Activated CD4-positive, alpha-beta T cell treated with anti-CD3 and anti-CD28 coated beads, Interleukin-2, Interleukin-4, amounts not matched to agents 100 ng/mL and 50 ng/mL, durations not matched to agents 16 hours and 8 hours (primary cell): ENCODE data around the gene CABLES2.

ENCODE experiments used
- DNase-seq: peaks from one replicate; pipeline ENCODE4 v3.0.0-alpha.2; 2020; ENCODE audit warnings: low spot score

The CABLES2 gene, protein sequence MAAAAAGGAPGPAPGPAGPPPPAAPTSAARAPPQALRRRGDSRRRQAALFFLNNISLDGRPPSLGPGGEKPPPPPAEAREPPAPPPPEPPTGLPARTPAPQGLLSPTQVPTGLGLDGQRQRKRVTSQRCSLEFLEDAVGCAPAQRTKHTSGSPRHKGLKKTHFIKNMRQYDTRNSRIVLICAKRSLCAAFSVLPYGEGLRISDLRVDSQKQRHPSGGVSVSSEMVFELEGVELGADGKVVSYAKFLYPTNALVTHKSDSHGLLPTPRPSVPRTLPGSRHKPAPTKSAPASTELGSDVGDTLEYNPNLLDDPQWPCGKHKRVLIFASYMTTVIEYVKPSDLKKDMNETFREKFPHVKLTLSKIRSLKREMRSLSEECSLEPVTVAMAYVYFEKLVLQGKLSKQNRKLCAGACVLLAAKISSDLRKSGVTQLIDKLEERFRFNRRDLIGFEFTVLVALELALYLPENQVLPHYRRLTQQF

GRCh38 chr20:62407221-62407992 is at the start of gene CABLES2:
Gene CABLES2, minus strand, starts transcription at chr20:62407285. Its CDS starts 9 bp downstream, at chr20:62407276.
- DNase-seq: peak; percentile 93

DNA sequence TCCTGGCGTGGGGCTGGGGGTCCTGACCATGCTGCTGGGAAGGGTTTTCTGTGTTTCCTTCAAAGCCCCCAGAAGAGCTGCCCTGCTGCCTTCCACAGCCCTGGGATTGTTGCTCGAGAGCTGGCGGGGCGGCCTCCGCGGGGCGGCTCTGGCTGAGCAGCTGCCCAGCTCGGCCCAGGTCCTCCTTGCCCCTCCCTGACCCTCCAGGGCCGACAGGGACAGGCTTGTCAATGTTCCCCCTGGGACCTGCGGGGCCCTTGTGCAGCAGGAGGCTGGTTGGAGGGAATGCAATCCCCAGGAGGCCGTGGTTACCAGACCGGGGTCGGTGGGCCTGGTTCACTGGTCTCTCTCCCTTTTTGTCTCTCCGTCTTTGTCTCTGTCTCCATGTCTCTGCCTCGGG is 48.8 kb upstream of the CABLES2 start:
- no peak for DNase-seq

GRCh38 chr20:62454904-62455636 is 48.0 kb upstream of the CABLES2 start:
- no peak for DNase-seq

DNA sequence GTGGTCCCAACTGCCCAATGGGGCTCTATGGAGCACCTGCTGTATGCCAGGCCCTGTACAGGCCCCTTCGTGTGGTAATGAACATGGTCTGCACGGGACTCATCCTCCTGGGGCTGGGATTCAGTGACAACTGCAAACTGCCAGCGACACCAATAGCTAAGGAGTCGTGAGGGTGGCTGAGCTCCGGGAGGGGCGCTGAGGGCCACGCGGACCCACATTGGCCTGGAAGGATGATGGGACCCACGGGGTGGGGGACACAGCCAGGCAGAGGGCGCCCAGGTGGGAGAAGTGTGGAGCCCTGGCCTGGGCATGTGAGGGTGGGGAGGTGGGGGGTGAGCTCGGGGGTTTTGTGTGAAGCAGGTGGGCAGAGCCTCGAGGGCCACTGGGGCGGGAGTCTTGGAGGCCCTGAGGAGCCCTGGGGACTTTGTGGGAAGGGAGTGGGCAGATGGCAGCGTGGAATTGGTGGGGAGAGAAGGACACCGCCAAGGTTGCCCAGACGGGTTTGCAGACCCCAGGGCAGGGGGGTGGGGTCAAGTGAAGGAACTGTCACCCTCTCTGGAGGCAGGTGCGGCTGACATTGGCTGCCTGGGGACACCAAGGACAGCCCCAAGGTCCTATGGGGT is 46.2 kb upstream of the CABLES2 start:
- DNase-seq: no peak

DNA sequence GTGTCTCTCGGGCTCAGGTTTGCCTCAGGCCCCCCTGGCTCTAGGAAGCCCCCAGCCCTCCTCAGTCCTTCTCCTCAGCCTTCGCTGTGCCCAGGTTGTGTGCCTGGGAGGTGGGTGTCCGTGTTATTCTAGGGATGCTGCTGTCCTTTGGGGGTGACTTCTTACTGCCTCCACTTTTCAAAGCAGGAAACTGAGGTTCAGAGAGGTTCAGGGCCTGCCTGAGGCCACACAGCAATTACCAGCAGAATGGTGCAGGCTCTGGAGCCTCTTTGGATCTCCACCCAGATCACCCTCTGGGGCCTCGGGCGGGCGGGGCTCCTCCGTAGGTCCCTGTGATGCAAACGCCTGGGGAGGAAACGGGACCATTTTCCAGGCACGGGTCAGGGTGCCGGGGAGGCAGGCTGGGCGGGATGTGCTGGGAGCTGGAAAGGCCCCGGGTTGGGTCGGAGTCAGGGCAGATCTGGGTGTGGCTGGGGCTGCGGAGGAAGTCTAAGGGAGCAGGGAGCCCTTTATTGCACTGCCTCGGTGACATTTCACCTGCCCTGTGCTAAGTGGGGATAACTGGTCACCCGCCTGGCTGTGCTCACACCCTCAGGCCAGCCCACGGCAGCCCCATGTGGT is 45.5 kb upstream of the CABLES2 start:
- no peak for DNase-seq

- no peak for DNase-seq
Measured at GRCh38 chr20:62451970-62452369, 44.9 kb upstream of the CABLES2 start.

GRCh38 chr20:62451156-62451767 is 44.2 kb upstream of the CABLES2 start:
- no peak for DNase-seq

- DNase-seq: no peak
Measured at GRCh38 chr20:62449951-62450691, 43.0 kb upstream of the CABLES2 start.

DNA sequence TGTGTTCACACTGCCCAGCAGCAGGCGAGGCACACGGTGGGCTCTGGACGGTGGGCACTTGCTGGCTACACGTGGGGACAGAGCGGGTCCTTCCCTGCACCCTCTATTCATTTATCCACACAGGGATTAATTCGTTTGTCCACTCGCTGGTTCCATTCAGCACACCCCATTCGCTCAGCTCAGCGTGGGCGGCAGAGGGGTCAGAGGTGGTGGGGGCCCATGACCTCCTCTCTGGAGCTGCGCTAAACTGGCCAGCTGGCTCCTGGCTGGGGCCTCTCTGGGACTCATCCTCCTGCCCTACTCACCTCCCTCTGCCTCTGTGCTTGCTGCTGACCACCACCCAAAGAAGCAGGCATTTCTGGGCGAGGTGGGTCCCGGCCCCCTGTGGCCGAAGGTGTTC is 41.7 kb upstream of the CABLES2 start:
- DNase-seq: no peak

GRCh38 chr20:62448038-62448437 is 41.0 kb upstream of the CABLES2 start:
- DNase-seq: no peak

- no peak for DNase-seq
Measured at GRCh38 chr20:62446888-62447869, 40.1 kb upstream of the CABLES2 start.

GRCh38 chr20:62446481-62446880 is 39.4 kb upstream of the CABLES2 start:
- DNase-seq: no peak

GRCh38 chr20:62445553-62446340 is 38.7 kb upstream of the CABLES2 start:
- no peak for DNase-seq

DNA sequence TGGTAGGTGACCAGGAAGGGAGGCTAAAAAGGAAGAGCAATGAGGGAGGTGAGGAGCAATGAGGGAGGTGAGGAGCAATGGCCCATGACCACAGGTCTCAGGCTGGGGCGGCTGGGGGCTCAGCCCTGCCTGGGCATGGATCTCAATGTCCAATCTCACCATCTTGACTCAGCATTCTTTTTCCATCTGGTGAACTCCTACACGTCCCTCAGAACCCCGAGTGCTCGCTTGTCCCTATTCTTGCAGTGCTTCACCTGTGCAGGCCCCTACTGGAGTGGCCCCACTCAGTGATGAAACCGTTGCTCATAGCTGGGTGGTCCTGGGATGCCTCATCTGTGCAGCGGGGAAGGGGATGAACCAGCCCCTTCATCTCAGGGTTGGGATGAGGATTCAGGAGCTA is 37.2 kb upstream of the CABLES2 start:
- no peak for DNase-seq

DNA sequence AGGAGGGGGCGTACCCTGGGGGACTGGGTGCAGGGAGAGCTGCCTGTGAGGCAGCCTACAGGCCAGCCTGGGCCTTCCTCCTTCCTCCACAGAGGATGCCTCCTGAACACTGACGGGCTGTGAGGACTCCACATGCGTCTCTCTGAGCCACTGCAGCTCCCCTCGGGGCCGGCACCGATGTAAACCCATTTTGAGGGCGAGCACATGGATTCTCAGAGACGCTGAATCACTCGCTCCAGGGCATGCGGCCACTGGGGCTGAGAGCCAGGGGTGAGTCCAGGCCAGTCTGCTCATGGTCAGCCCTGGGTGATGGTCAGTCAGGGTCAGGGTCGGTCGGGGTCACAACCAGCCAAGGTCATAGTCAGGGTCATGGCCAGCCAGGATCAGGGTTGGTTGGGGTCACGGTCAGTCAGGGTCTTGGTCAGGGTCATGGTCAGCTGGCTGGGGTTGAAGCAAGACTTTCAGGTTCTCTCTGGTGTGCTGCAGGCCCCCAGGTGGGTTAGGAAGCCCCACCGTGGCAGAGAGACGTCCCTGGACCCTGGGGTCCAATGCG is 35.0 kb upstream of the CABLES2 start:
- DNase-seq: no peak

- DNase-seq: no peak
Measured at GRCh38 chr20:62439218-62439617, 32.1 kb upstream of the CABLES2 start.

- no peak for DNase-seq
Measured at GRCh38 chr20:62437927-62438326, 30.8 kb upstream of the CABLES2 start.

DNA sequence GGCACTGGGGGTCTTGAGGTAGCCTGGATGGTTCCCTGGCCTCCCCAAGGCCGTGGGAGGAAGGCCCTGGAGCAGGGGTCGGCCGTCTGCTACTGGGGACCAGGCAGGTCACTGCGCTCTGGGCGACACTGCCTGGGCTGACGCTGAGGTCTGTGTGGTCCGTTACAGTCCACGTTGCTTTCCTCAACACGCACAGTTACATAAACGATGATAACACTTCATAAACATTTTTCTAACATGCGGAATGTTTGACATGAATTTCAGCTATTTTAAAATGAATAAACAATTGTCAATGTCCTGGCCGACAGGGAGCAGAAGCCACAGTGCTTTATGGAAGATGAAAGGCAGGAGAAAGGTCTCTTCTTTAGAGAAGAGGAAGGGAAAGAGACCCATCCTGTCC is 30.4 kb upstream of the CABLES2 start:
- no peak for DNase-seq
